Measurements from ENCODE around the gene RWDD4. TPM values are rescaled to one million over a fixed set of nuclear protein-coding genes. Genes with fewer than 3 reads are reported as not detected.

RWDD4 gene
- total and polyA plus RNA-seq, 11 donors = 8.2 to 20.4 (median 15.8) TPM

DNA sequence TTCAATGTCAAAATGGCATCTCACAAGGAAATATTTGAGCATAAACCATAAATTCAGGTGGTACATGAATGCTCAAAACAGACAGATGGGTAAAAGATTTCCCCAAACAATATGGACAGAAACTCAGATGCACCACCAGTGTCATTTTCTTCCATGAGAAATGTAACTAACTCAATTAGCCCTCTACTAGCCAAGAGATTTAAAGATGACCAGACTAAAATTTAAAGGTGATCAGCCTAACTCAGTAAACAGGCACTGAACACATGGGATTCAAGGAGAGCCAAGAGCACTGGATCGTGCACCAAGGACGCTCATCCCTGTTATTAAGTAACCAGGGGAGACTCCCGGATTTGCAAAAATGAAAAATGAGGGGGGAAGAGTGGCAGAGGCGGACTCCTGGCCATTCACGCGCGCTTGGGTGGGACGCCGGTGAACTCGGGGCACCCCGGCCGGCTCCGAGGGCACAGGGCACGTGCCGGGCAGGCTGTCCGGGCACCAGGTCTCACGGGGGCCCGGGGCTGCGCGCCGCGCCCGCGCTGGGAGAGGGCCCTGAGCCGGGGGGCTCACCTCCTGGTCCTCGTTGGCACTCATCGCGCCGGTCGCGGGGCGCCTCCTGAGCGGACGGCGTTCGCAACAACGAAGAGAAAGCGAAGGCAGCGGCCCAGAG lies 490 bp downstream of the RWDD4 start:
- intact Hi-C loops (cut with DNase I) = loop anchor here (2.0 to 10.0 kb wide), 6 partner anchors 151 to 186 kb away; partner anchors contain the start of gene ING2 (in 7 of the 10)
- DNase-seq = peak; percentile 8 to 63 (median 33)
- peaks cover 0 to 24% (median 5%) of the 10 kb centered on the region in 9 donors for H3K36me3 ChIP-seq

DNA sequence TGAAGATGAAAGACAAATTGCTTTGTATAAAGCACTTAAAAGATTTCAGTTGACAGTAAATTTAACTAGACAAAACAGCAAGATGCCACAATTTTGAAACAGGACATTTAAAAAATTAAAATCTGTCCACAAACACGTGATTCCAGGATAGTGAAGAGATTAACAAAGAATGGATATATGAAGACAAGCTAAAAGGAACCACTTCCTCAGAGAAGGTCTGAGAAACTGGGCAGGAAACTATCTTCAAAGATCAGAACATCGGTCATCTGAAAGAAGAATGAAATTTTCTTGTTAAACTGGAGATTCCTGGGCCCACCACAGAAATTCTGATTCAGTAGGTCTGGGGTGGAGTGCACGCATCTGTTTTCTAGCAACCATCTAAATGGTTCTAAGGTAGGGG lies 1.4 kb downstream of the RWDD4 start:
- TF ChIP-seq, protein P1, sequence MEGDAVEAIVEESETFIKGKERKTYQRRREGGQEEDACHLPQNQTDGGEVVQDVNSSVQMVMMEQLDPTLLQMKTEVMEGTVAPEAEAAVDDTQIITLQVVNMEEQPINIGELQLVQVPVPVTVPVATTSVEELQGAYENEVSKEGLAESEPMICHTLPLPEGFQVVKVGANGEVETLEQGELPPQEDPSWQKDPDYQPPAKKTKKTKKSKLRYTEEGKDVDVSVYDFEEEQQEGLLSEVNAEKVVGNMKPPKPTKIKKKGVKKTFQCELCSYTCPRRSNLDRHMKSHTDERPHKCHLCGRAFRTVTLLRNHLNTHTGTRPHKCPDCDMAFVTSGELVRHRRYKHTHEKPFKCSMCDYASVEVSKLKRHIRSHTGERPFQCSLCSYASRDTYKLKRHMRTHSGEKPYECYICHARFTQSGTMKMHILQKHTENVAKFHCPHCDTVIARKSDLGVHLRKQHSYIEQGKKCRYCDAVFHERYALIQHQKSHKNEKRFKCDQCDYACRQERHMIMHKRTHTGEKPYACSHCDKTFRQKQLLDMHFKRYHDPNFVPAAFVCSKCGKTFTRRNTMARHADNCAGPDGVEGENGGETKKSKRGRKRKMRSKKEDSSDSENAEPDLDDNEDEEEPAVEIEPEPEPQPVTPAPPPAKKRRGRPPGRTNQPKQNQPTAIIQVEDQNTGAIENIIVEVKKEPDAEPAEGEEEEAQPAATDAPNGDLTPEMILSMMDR (IDR thresholded peaks at IDR 0.05) = no peak
- TF ChIP-seq POLR2A (IDR thresholded peaks at IDR 0.05) = no peak
- H3K27me3 ChIP-seq = no peaks in the 10 kb centered on the region
- DNase-seq (no peak), ATAC-seq (no peak)
- 67 to 80% (median 72%) methylated on average over 3 of the region's 3 CpGs for WGBS, 4 donors
- intact Hi-C loops (cut with DNase I) = loop anchor here (2.0 to 10.0 kb wide), 5 partner anchors 150 to 185 kb away; partner anchors contain the start of gene ING2 (in 5 of the 10)
- H3K4me3 ChIP-seq = peak overlapping the region in 8 of 12 donors; percentile 61 to 95 (median 85)
- H3K9me3 ChIP-seq = no peaks in the 10 kb centered on the region
- H3K36me3 ChIP-seq = peaks cover 0 to 34% (median 14%) of the 10 kb centered on the region in 9 donors
- H3K4me1 ChIP-seq = peaks cover 3 to 34% (median 21%) of the 10 kb centered on the region in 12 donors
- H3K27ac ChIP-seq = no peak overlapping the region

More for the DNA sequence above, 490 bp downstream of the RWDD4 start:
- no peaks in the 10 kb centered on the region for H3K27me3 ChIP-seq
- peak overlapping the region; percentile 51 to 95 (median 85) for H3K4me3 ChIP-seq
- no peaks in the 10 kb centered on the region for H3K9me3 ChIP-seq
- H3K27ac ChIP-seq = peak overlapping the region; percentile 27 to 93 (median 88)
- peak in 3 of 4 donors; percentile 3 to 63 (median 53) for ATAC-seq
- H3K4me1 ChIP-seq = peaks cover 3 to 34% (median 21%) of the 10 kb centered on the region in 12 donors
- 0 to 2% (median 1%) methylated on average over 25 to 37 of the region's 39 CpGs for WGBS, 4 donors
- TF ChIP-seq, protein P1 (IDR thresholded peaks at IDR 0.05) = no peak
- no peak for TF ChIP-seq POLR2A (IDR thresholded peaks at IDR 0.05)

DNA sequence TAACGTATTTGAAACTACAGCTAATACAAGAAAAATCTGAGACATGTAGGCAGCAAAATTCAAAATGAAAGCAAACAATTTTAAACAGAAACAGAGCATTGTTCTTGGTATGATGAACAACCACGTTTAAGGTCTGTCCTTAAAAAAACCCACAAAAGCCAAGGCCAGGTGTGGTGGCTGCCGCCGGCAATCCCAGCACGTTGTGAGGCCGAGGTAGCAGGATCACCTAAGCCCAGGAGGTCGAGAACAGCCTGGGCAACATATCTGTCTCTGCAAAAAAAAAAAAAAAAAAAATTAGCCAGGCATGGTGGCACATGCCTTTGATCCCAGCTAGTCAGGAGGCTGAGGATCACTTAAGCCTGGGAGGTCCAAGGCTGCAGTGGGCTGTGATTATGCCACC lies 13.7 kb downstream of the RWDD4 start:
- no peaks in the 10 kb centered on the region for H3K27me3 ChIP-seq
- intact Hi-C loops (cut with DNase I) = no loop called here
- DNase-seq (no peak), ATAC-seq (no peak)
- no peaks in the 10 kb centered on the region for H3K4me1 ChIP-seq
- no peak overlapping the region for H3K4me3 ChIP-seq
- TF ChIP-seq, protein P1 (IDR thresholded peaks at IDR 0.05) = no peak
- TF ChIP-seq POLR2A (IDR thresholded peaks at IDR 0.05) = no peak
- WGBS, 4 donors = 88 to 95% (median 90%) methylated on average over 7 of the region's 7 CpGs
- peaks cover 0 to 87% (median 75%) of the 10 kb centered on the region in 9 donors for H3K36me3 ChIP-seq
- H3K9me3 ChIP-seq = no peaks in the 10 kb centered on the region
- no peak overlapping the region for H3K27ac ChIP-seq

DNA sequence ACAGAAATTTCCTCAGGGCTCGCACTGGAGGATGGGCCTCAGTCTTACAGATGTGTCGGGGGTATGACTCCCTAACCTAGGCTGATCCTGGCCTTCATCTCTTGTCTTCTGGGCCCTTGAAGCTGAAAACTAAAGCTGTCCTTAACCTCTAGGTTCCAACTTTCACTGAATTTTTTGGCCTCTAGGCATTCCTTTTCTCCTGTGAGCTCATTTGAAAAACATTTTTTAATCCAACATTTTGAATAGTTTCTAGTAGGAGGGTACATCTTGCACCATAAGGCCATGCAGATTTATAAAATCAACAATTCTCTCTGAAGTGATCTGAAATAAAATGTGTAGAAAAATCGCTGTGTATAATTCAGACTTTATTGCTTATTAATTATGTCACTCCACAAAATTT lies 19.7 kb downstream of the RWDD4 start:
- Histone ChIP-seq H3K27ac (no peak overlapping the region), H3K4me3 (no peak overlapping the region), H3K9me3 (no peaks in the 10 kb centered on the region), H3K4me1 (peaks cover 0 to 18% (median 2%) of the 10 kb centered on the region in 12 donors), H3K27me3 (no peaks in the 10 kb centered on the region), H3K36me3 (peaks cover 0 to 32% (median 16%) of the 10 kb centered on the region in 9 donors)
- ATAC-seq (no peak), DNase-seq (no peak)
- intact Hi-C loops (cut with DNase I) = no loop called here
- 71 to 94% (median 75%) methylated on average over 3 of the region's 3 CpGs for WGBS, 4 donors
- TF ChIP-seq, protein P1 (IDR thresholded peaks at IDR 0.05) = no peak
- no peak for TF ChIP-seq POLR2A (IDR thresholded peaks at IDR 0.05)
